ENCODE results near the gene ABLIM2.

ABLIM2 gene

DNA sequence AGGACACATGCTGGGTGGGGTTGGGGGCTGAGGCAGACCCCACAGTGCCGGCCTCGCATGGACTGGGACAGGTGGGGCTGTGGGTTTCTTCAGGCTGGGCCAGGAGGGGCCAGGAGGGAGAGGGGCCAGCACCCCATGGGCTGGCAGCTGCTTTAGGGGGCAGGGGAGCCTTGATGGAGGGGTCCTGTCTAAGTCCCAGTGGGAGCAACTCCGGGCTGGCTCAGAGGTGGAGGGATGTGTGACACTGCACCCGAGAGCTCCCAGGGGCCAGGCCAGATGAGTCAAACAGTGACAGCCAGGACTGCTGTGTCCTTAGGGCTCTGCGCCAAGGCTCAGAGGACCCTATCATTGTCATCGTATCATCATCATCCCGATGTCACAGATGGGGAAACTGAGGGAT lies 4.4 kb upstream of the ABLIM2 start:
- DNase-seq, result no peak
- intact Hi-C loops (cut with DNase I), result no loop called here

DNA sequence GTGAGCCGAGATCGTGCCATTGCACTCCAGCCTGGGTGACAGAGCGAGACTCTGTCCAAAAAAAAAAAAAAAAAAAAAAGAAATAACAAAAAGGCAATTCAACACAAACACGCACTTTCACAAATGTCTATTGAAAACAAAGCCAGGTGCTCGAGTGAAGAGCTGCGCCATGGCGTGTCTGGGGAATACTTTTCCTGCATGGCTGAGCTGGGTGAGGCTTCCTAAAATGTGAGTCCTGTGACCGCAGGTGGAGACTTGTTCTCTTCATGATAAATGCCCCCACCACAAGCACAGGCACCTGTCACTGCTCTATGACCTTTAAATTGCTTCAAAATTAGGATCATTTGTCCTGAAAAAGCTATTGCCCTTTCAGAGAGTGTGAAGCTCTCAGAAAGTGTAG lies 4.0 kb upstream of the ABLIM2 start:
- DNase-seq, result no peak
- intact Hi-C loops (cut with DNase I), result no loop called here

DNA sequence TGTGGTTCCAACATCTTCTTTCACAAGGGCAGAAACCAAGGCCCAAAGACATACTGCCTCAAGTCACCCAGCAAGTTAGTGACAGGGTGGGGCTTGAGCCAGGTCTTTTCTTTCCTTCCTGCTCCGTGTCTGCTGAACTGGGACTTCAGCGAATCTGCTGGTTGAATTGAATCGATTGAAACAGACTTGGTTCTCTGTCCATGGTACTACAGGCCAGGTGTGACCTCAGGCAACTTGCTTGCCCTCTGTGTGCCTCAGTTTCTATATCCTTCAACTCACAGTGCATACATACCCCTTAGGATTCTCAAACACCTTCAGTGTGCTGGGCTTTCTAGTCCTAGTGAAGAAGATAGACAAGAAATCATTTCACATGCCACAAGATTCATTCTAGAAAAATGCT lies 2.0 kb upstream of the ABLIM2 start:
- DNase-seq, result no peak
- intact Hi-C loops (cut with DNase I), result no loop called here

DNA sequence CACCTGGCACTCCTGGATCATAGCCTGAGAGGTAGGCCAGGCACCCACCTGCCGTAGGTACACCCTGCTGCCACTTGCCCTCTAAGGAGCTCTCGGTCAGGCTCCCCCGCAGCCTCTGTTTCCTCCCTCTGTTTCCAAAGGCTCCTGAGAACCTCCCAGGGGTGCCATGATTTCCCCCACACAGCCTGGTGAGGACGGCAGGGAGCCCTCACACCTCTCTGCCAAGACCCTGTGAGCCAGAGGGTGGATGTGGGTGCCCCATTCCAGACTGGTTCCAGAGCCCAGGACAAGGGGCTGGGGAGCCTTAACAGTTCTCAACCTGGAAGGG lies 1.6 kb upstream of the ABLIM2 start:
- no peak for DNase-seq

DNA sequence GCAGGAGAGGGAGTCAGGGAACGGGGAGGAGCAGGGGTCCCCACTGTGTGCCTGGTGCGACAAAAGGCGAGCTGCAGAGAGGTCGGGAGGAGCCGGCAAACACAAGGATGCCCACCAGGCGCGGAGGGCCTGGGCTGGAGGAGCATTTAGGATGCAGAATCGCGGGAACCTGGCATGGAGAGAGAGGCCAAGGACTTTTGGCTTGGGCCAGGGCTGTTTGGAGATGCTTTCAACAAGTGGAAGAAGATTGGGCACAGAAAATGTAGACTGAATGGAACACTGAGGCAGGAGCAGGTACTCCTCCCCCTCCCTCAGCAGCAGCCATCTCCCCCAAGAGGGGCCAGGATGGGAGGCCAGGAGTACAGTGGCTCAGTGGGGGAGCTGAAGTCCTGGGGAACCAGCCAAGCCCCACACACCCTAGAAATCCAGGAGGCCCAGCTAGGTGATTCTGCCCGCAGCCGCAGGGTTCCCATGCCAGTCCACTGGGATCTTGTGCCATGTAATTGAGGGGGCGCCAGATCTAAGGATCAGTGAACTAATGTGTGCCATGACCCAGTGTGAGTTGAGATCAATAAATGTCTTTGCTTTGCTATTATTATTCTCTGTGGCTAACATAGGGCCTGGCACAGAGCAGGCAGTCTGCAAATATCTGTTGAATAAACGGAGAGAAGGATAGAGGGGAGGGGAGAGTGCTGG lies 1.1 kb upstream of the ABLIM2 start:
- DNase-seq, result no peak
- intact Hi-C loops (cut with DNase I), result no loop called here

More for the DNA sequence above, 1.6 kb upstream of the ABLIM2 start:
- intact Hi-C loops (cut with DNase I), result no loop called here

DNA sequence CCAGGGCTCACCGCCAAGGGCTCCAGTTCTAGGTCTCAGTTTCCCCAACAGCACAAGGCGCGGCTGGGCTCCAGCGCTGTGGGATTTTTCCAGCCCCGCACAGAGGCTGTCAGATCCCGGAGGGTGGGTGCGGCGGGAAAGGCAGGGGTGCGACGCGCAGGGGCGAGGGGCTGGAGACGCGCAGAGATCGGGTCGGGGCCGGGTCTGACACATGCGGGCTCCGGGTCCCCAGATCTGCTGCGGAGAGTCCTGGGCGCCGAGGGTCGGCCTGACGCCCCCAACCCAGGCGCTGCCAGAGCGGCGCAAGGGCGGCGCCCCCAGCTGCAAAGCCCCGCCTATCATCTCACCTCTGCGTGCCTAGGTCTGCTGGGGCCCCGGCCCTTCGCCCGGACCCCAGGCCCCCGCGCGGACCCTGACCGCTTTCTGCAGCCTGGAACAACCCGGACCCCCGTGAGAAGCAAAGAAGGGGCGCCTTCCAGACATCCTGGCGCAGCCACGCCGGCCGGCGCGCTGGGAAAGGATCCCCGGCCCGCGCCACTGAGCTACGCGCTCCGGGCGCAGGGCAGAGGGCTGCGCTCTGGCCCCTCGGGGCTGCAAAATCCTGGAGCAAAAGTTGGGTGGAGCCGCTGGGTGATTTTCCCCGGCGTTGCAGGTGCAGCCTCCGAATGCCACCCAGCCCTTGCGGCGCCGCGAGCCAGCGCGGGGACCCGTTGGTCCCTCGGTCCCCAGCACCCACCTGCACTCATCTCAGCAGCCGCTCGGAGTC lies 486 bp downstream of the ABLIM2 start:
- DNase-seq, result peak in 5 of 42 donors; percentile 24 to 62 (median 30)
- intact Hi-C loops (cut with DNase I), result no loop called here

DNA sequence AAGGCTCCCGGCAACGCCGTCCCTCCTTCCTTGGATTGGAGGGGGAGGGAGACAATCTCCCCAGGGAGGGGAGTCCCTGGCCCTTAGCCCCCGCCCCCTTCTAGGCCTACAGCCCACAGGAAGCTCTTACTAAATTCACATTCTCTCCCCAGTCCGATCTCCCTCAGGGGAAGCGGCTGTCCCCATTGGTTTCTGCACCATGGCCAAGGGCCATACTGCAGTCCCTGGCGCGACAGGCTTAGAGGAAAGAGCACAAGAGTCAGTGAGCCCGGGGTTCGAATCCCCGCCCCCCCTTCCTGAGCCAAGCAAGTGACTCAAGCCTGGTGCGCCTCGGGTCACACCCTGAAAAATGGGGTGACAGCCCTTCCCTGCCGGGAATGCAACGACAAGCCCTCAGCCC lies 1.1 kb downstream of the ABLIM2 start:
- peak in 9 of 42 donors; percentile 19 to 60 (median 31) for DNase-seq
- intact Hi-C loops (cut with DNase I), result no loop called here

DNA sequence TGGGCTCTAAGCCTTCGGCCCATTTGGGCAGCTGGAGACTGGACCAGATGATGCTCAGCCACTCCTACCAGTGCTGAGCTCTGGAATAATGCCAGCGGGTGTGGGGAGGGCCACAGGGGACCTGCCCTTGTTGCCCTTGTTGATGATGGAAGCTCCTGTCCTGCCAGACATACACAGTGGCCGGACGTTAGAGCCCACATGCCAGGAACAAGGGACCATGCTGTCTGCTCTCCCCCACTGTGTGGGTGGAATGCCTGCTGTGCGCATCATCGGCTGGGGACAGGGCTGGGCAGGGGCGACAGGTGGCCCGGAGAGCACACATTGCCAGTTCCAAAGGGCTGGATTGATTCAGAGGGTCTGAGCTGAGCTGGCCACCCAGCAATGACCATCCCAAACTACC lies 2.0 kb downstream of the ABLIM2 start:
- intact Hi-C loops (cut with DNase I), result no loop called here
- no peak for DNase-seq

DNA sequence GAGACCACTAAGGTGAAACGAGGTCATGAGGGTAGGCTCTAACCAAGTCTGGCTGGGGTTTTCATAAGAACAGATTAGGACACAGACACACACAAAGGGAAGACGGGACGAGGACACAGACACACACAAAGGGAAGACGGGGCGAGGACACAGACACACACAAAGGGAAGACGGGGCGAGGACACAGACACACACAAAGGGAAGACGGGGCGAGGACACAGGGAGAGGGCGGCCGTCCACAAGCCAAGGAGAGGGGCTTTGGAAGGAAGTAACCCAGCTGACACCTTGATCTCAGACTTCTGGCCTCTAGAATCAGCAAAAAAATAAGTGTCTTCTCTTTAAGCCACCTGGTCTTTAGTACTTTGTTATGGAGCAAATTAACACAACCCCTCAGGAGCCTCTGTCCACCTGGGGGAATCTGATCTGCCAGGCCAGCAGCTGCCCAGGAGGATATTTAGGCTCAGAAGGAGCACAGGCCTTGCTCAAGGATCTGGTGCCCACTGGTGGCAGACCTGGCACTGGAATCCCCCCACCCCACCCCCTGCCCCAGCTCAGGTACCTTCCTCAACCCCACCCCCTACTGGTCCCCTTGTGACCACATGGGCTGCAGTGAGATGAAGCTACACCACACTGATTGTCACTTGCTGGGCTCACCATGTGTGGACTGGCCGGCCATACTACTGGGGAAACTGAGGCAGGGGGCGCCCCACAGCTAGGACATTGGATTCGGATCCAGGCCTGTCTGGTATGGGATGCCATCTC lies 2.8 kb downstream of the ABLIM2 start:
- DNase-seq, result no peak
- intact Hi-C loops (cut with DNase I), result no loop called here

DNA sequence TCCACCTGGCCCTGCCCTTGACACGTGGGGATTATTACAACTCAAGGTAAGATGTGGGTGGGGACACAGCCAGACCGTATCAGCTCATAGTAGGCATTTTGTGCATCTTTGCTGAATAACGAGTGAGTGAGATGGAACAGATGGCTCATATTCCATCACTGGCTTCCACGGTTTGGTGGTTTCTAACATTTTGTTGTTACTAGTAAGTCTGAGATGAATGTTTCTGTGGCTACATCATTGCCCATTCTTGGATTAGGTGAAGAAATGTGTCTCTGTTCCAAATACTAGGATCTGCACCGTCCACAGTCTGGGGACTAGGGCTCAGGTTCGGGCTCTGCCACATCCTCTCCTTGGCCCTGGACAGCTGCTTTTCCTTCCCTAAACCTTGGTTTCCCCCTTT lies 3.6 kb downstream of the ABLIM2 start:
- DNase-seq, result no peak
- intact Hi-C loops (cut with DNase I), result no loop called here

DNA sequence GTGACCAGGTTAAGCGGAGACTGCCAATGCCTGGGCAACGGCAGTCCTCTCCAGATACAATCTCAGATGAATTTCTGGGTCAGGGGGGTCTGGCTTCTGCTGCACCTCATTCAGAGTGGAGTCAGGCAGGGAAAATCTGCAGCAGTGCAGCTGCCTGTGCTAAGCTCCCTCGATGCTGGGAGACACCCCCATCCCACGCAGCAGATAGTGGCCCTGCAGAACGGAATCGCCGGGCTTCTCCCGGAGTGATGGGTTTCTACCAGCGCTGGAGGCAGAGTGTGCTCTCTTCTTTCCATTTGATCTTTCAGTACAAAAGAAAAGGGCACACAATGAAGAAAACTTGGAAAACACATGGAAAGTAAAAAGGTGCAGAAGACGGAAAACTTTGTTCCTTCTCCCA lies 5.2 kb downstream of the ABLIM2 start:
- no peak for DNase-seq
- intact Hi-C loops (cut with DNase I), result no loop called here

DNA sequence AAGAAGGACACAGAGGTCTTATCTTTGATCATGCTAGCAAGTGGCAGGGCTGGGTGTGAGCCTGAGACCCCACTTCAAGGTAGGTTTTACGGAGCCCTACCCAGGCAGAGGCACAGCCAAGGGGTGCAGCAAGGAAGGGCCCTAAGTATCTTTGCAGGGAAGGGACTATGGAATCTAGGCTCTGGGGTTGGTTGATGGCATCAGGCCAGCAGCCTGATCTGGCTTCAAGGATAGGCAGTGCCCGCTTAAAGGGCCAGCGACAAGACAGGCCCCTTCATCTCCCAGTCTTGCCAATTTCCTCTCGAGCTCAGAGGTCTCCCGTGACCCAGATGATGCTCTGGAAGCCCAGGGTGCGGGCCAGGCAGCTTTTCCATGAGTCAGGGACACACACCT lies 5.8 kb downstream of the ABLIM2 start:
- intact Hi-C loops (cut with DNase I), result no loop called here
- DNase-seq, result no peak

DNA sequence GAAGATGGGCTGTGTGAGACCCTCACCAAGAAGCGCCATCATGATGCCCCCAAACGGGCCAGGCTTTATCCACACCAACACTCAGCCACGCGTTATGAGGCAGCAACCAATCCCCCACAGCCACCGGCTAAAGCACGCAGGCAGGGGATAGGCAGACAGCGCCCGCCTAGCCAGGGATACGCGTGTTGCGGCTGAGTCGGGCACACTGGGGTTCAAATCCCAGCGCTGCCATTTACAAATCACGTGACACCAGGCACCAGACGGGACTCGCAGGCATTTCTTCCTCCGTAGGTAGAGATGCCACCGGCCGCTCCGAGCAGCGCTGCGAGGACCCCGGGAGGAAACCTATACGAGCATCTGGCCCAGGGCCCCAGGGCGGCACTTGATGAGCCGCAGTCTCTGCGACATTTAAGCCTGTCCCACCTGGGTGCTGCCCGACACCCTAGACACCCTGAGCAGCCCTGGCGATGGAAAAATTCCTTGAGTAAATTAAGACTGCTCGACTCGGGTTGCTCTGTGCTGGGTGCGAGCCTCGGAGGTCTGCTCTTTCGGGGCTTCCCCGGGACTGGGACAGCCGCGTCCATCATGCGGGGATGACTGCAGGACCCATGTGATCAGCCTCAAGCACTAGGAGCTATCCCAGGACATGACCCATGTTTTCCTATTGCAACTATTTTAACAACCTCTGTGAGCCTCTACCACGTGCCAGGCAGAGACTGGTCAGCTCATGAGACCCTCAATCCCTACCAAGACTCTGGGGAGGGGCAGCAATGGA lies 6.3 kb downstream of the ABLIM2 start:
- intact Hi-C loops (cut with DNase I), result no loop called here
- no peak for DNase-seq

DNA sequence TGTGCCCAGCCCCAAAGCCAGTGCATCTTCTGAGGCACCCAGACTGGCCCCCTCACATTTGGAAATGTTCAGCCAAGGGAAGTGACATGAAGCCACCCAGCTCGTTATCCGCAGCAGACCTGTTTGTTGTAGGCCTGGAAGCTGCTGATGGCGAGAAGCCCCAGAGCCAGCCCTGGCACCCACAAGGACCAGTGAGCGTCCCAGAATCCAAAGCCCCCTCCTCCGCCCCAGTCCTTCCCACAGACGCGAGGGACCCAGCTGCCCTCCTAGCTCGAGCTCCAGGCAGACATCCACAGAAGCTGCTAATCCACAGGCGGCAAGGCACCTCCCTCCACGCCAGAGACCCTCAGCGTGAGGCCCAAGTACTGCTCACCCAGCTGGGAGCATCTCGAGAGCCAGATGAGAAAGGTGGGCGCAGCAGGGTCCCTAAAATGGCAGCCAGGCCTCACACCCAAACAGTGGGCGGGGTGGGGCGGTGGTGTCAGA lies 7.4 kb downstream of the ABLIM2 start:
- DNase-seq, result no peak
- intact Hi-C loops (cut with DNase I), result no loop called here

DNA sequence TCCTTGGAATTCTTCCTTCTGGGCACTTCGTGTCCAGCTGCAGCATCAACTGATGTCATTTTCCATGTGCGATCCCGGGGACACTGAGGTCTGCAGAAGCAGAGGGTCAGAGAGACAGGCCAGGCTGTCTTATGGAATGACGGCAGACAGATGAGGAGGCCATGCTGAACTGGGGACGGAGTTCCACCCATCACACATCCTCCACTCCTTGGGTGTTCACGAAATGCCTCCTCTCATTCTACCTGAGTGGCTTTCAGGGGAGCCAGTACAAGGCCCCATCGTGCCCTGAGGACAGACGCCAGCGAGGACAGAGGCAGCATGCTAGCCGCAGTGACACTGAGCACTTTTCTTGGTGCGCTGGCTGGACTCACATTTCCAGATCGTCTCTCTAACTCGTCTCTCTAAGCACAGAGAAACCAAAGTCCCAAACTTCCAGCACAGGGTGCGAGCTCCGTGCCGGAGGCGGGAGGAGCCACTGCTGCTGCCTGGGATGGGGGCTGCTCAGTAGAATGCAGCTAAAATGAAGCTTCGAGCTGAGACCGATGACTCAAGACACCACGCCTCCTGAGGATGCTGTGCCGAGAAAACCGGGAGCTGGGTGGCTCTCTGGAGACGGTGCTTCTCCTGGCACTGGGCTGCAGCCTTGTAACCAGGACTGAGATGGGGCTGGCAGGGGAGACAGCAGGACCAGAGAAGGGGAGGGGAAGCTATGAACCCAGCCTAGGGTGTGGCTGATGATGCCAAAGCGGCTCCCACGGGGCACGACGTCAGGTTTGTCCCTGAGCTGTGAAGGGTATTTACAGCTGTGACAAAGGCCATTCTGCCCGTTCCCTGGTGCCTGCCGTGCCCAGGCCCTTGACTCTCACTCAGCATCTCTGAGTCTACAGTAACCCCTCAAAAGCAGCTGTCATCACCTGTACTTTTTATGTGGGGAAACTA lies 8.2 kb downstream of the ABLIM2 start:
- peak in 40 of 42 donors; percentile 39 to 93 (median 70) for DNase-seq
- intact Hi-C loops (cut with DNase I), result no loop called here

DNA sequence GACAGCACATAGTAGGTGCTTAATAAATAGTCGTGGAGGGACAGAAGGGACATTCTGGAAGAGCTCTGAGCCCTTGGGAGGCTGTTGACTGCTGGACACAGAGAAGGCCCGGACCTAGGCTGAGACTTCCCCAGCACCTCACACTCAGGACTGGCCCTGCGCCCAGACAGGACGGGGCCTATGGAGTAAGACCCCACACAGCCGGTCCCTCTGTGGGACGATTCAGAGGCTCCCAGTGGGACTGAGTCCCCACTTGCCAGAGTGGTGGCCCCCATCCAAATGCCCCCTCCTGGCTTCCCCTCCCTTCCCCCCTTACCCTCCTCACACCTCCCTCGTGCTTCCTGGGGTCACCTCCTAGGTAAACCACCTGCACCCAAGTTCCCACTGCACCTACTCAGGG lies 8.9 kb downstream of the ABLIM2 start:
- intact Hi-C loops (cut with DNase I), result no loop called here
- DNase-seq, result no peak

DNA sequence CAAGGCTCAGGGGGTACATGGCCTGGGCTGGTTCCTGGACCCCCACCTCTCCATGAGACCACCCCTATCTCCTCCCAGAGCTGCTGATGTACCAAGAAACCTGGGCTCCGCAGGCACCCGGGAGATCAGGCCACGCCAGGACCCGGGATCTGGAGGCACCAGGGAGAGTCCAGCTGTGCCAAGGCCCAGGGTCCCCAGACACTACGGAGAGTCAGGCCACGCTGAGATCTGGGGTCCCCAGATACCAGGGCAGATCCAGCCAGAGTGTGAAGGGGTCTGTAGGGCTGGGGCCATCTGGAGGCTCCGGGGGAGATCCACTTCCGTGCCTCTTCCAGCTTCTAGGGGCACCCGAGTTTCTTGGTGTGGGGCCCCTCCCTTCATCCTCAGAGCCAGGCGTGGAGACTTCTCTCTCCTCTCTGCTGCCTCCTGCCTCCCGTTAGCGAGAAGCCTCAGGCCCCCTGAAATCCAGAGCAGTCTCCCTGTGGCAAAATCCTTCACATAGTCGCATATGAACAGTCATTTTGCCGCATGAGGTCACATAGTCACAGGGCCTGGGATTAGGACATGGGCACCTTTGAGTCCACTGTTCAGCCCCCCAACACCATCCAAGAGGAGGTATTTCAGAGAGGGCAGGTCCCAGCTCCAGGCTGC lies 9.7 kb downstream of the ABLIM2 start:
- no peak for DNase-seq
- intact Hi-C loops (cut with DNase I), result no loop called here

DNA sequence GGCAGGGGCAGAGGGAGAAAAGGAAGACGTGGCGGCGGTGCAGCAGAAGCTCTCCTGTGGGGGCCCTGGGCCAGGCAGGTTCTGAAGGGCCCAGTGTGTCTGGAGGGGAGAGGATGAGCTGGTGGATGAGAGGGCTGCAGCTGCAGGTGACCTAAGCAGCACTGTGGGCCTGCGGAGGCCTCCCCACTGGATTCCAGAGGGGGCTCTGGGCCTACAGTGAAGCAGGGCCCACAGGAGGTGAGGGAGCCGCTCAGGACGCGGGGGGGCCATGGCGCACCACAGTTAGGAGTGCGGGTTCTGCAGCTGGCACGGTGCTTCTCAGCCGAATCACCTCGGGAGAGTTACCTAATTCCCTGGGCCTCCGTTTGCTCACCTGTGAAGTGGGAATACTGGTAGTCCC lies 10.5 kb downstream of the ABLIM2 start:
- DNase-seq, result no peak
- intact Hi-C loops (cut with DNase I), result no loop called here
